ENCODE results near the gene TIGD1.

DNA sequence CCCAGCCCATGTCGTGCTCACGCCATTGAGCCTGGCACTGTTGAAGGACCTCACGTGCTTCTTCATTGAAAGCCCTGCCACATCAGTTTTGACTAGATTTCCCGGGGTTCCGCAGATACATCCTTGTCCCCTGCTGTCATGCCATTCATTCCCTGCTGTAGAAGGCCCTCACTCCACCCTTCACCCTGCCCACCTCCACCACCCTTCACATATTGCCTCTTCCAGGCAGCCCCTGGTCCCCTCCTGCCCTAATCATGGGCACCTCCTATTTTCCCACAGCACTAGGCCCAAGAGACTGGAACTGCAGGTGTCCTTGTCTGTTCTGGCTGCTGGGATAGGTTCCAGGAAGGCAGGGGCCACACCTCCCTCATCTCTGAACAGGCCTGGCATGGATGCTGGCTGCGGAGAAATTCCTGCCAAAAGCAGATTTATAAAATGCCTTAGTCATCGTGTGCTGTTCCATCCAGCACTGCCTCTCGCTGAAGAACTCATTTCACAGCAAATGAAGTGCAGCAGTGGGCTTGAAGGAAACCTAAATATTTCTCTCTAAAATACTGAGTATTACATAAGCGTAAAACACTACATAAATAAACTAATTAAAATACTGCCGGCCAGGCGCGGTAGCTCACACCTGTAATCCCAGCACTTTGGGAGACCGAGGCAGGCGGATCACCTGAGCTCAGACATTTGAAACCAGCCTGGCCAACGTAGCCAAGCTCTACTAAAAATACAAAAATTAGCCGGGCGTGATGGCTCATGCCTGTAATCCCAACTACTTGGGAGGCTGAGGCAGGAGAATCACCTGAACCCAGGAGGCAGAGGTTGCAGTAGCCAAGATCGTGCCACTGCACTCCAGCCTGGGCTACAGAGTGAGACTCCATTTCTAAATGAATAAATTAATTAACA is 38.6 kb upstream of the TIGD1 start:
- TF ChIP-seq SIN3A (IDR thresholded peaks at IDR 0.05; ENCODE audit: borderline replicate concordance, low read depth, low read length), result no peak
- TF ChIP-seq, protein P1, sequence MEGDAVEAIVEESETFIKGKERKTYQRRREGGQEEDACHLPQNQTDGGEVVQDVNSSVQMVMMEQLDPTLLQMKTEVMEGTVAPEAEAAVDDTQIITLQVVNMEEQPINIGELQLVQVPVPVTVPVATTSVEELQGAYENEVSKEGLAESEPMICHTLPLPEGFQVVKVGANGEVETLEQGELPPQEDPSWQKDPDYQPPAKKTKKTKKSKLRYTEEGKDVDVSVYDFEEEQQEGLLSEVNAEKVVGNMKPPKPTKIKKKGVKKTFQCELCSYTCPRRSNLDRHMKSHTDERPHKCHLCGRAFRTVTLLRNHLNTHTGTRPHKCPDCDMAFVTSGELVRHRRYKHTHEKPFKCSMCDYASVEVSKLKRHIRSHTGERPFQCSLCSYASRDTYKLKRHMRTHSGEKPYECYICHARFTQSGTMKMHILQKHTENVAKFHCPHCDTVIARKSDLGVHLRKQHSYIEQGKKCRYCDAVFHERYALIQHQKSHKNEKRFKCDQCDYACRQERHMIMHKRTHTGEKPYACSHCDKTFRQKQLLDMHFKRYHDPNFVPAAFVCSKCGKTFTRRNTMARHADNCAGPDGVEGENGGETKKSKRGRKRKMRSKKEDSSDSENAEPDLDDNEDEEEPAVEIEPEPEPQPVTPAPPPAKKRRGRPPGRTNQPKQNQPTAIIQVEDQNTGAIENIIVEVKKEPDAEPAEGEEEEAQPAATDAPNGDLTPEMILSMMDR (IDR thresholded peaks at IDR 0.05), result no peak
- no peak for TF ChIP-seq MXI1 (IDR thresholded peaks at IDR 0.05; ENCODE audit: low read depth, low read length)
- TF ChIP-seq POLR2AphosphoS5 (IDR thresholded peaks at IDR 0.05; ENCODE audit: low read depth, low read length), result no peak
- TF ChIP-seq, protein P2, sequence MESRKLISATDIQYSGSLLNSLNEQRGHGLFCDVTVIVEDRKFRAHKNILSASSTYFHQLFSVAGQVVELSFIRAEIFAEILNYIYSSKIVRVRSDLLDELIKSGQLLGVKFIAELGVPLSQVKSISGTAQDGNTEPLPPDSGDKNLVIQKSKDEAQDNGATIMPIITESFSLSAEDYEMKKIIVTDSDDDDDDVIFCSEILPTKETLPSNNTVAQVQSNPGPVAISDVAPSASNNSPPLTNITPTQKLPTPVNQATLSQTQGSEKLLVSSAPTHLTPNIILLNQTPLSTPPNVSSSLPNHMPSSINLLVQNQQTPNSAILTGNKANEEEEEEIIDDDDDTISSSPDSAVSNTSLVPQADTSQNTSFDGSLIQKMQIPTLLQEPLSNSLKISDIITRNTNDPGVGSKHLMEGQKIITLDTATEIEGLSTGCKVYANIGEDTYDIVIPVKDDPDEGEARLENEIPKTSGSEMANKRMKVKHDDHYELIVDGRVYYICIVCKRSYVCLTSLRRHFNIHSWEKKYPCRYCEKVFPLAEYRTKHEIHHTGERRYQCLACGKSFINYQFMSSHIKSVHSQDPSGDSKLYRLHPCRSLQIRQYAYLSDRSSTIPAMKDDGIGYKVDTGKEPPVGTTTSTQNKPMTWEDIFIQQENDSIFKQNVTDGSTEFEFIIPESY (IDR thresholded peaks at IDR 0.05; ENCODE audit: borderline replicate concordance, low read depth), result no peak
- TF ChIP-seq TEAD4 (IDR thresholded peaks at IDR 0.05; ENCODE audit: borderline replicate concordance, insufficient read depth), result no peak
- no peak for TF ChIP-seq NRF1 (IDR thresholded peaks at IDR 0.05; ENCODE audit: low read depth, low read length)
- TF ChIP-seq EZH2phosphoT487 (IDR thresholded peaks at IDR 0.05; ENCODE audit: borderline replicate concordance, low read depth), result no peak
- no peak for TF ChIP-seq TAF1 (IDR thresholded peaks at IDR 0.05; ENCODE audit: borderline replicate concordance, low read depth, low read length)
- TF ChIP-seq, protein P3, sequence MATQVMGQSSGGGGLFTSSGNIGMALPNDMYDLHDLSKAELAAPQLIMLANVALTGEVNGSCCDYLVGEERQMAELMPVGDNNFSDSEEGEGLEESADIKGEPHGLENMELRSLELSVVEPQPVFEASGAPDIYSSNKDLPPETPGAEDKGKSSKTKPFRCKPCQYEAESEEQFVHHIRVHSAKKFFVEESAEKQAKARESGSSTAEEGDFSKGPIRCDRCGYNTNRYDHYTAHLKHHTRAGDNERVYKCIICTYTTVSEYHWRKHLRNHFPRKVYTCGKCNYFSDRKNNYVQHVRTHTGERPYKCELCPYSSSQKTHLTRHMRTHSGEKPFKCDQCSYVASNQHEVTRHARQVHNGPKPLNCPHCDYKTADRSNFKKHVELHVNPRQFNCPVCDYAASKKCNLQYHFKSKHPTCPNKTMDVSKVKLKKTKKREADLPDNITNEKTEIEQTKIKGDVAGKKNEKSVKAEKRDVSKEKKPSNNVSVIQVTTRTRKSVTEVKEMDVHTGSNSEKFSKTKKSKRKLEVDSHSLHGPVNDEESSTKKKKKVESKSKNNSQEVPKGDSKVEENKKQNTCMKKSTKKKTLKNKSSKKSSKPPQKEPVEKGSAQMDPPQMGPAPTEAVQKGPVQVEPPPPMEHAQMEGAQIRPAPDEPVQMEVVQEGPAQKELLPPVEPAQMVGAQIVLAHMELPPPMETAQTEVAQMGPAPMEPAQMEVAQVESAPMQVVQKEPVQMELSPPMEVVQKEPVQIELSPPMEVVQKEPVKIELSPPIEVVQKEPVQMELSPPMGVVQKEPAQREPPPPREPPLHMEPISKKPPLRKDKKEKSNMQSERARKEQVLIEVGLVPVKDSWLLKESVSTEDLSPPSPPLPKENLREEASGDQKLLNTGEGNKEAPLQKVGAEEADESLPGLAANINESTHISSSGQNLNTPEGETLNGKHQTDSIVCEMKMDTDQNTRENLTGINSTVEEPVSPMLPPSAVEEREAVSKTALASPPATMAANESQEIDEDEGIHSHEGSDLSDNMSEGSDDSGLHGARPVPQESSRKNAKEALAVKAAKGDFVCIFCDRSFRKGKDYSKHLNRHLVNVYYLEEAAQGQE (IDR thresholded peaks at IDR 0.05; ENCODE audit: low read depth, low read length), result no peak
